Heart right ventricle (tissue), 16 donors: Measurements from ENCODE around the gene ISM2. TPM values are rescaled to one million over a fixed set of nuclear protein-coding genes. Genes with fewer than 3 reads are reported as not detected.
A peak's percentile ranks its signal among the peaks of the same experiment; 100 is the strongest.
"Not testable (repeated sequence)": the region's sequence is repeated elsewhere in the genome, so short reads cannot be mapped to it uniquely, and the experiment has no call there.

Experiments
- ATAC-seq, 8 donors: fragments of 200-7000 bp; cut with Tn5 transposase; one replicate each; pipeline ENCODE4 v1.9.1; 2020; ENCODE audit warnings: mild to moderate bottlenecking in 8 of 8, moderate library complexity in 8 of 8, moderate number of reproducible peaks in 1 of 8
- DNase-seq, 2 donors: peaks; one replicate each; pipeline ENCODE4 v3.0.0-alpha.2; 2020
- H3K27ac ChIP-seq, 10 donors: fragments of 200-600 bp; sonication (generic) in 2 of 10; one replicate each; pipeline versions ENCODE4 v1.5.0 to v1.8.0; 2020 to 2022; ENCODE audit warnings: mild to moderate bottlenecking in 3 of 10
- H3K27me3 ChIP-seq, 7 donors: fragments of 200-600 bp; one replicate each; pipeline ENCODE4 v1.8.0; 2021 to 2022; ENCODE audit warnings: mild to moderate bottlenecking in 2 of 7
- H3K36me3 ChIP-seq, 9 donors: fragments of 200-600 bp; sonication (generic) in 1 of 9; one replicate each; pipeline versions ENCODE4 v1.5.0 to v1.8.0; 2020 to 2022; ENCODE audit warnings: mild to moderate bottlenecking in 2 of 9
- H3K4me1 ChIP-seq, 9 donors: fragments of 200-600 bp; sonication (generic) in 1 of 9; one replicate each; pipeline versions ENCODE4 v1.5.0 to v1.8.0; 2020 to 2022; ENCODE audit warnings: mild to moderate bottlenecking in 4 of 9
- H3K4me3 ChIP-seq, 10 donors: fragments of 200-600 bp; sonication (generic) in 2 of 10; one replicate each; pipeline versions ENCODE4 v1.5.0 to v1.8.0; 2020 to 2022; ENCODE audit warnings: mild to moderate bottlenecking in 7 of 10, moderate library complexity in 2 of 10
- H3K9me3 ChIP-seq, 11 donors: fragments of 200-600 bp in 10 of 11; sonication (generic) in 2 of 11; one replicate each; pipeline versions ENCODE4 v1.5.0 to v1.8.0; 2013 to 2022; ENCODE audit warnings: mild to moderate bottlenecking in 2 of 11, control low read depth in 1 of 11, moderate library complexity in 1 of 11
- CTCF ChIP-seq, 9 donors: fragments of 200-600 bp; sonication (generic) in 2 of 9; IDR thresholded peaks; one replicate each; pipeline versions ENCODE4 v1.5.0 to v1.8.0; 2021 to 2022; ENCODE audit warnings: antibody characterized with exemption in 9 of 9, mild to moderate bottlenecking in 5 of 9, moderate library complexity in 1 of 9
- WGBS, 2 donors: extraction: QIAGEN DNeasy Blood & Tissue Kit; methylation state at CpG; one replicate each; pipeline ENCODE4 v1.1.7; 2013; ENCODE audit warnings: inconsistent platforms in 1 of 2; 5-methylcytosine and 5-hydroxymethylcytosine counted together
- intact Hi-C, 10 donors: fragments of 100-400 bp; cut with DNase I; formaldehyde crosslinking; loops; one replicate each; pipeline versions ENCODE4 v1.11.1 to v1.14.2; 2022
- polyA plus RNA-seq, 2 donors: library from polyadenylated mRNA; stranded (reverse); fragments of 200-250 nt; gene quantifications; one replicate each; pipeline ENCODE4 v1.2.3, GENCODE V29; 2013
- total RNA-seq, 10 donors: library from RNA; stranded (reverse); fragmentation: NEBNext Ultra II Directional in 3 of 10; extraction: Animal tissue kit (Norgen Biotek cat#: 25700) in 3 of 10; gene quantifications; one replicate each; pipeline versions ENCODE4 v1.2.1 to v1.2.4, GENCODE V29; 2021 to 2023
- donor health status: Arrhythmogenic right ventricular cardiomyopathy.
- donor health status: ischemic (EF 13 %, LVEDD 7.1; RV severe dilation, severe dysfunction).
- donor health status: healthy with polysubstance abuse.
- donor health status: DM: no; HTN: yes; CAD: no.
- donor health status: DM: no; HTN: no; CAD: no.
- donor health status: ischemic (EF 25% LVEDD 6.9; RV normal size, moderate dysfunction).
- donor health status: ischemic (EF 25% LVEDD 5.7; RV mildly dilated, moderate dysfunction).
- donor health status: healthy.
- donor health status: DM: yes; HTN: yes; CAD: no.
- donor health status: Ischemic cardiomyopathy.
- donor health status: ischemic (EF 35%, LVEDD 5.7; RV mildly dilated, moderate dysfunction).
- donor health status: nonischemic (EF 11% LVEDD 7.7; RV severe dilation, severe dysfunction).
- donor health status: DM: yes; HTN: yes; CAD: no.
- donor health status: PGD.
- donor health status: ischemic (EF 29% LVEDD 5.4; RV normal size, mild dysfunction).
- donor health status: nonischemic (EF 23%, LVEDD 6.1; RV moderate dilation, normal function).

Gene ISM2
- total and polyA plus RNA-seq, 12 donors, result not detected

GRCh38 chr14:77543637-77544334, 45.2 kb upstream of the ISM2 start:
- Histone ChIP-seq H3K9me3 (no peaks in the 10 kb centered on the region), H3K27ac (peak overlapping the region in 3 of 10 donors; percentile 27 to 73 (median 53)), H3K27me3 (no peaks in the 10 kb centered on the region), H3K36me3 (peaks cover 0 to 55% (median 10%) of the 10 kb centered on the region in 9 donors), H3K4me3 (no peak overlapping the region), H3K4me1 (peaks cover 0 to 32% (median 15%) of the 10 kb centered on the region in 9 donors)
- DNase-seq (no peak), ATAC-seq (no peak)
- intact Hi-C loops, result loop anchor here in 4 of 10 donors (10.0 kb wide), 4 partner anchors 79 to 389 kb away; partner anchors contain the start of genes AHSA1 (in 1 of the 4) and VIPAS39 (in 1 of the 4)
- no peak for TF ChIP-seq CTCF (IDR thresholded peaks at IDR 0.05)
- 92 to 99% methylated on average over 3 of the region's 3 CpGs for WGBS, 2 donors

- 73 to 74% methylated on average over 5 of the region's 5 CpGs for WGBS, 2 donors
- intact Hi-C loops, result loop anchor here in 4 of 10 donors (10.0 kb wide), 4 partner anchors 78 to 388 kb away; partner anchors contain the start of genes AHSA1 (in 1 of the 4) and VIPAS39 (in 1 of the 4)
- H3K4me1 ChIP-seq, result peaks cover 0 to 32% (median 15%) of the 10 kb centered on the region in 9 donors
- peaks cover 0 to 53% (median 4%) of the 10 kb centered on the region in 9 donors for H3K36me3 ChIP-seq
- peak overlapping the region in 7 of 10 donors; percentile 27 to 73 (median 39) for H3K27ac ChIP-seq
- H3K27me3 ChIP-seq, result no peaks in the 10 kb centered on the region
- ATAC-seq (no peak), DNase-seq (no peak)
- no peaks in the 10 kb centered on the region for H3K9me3 ChIP-seq
- no peak for TF ChIP-seq CTCF (IDR thresholded peaks at IDR 0.05)
- no peak overlapping the region for H3K4me3 ChIP-seq
These were observed 44.6 kb upstream of the ISM2 start for GRCh38 chr14:77543240-77543551.

GRCh38 chr14:77542421-77543239, 44.0 kb upstream of the ISM2 start:
- H3K9me3 ChIP-seq, result no peaks in the 10 kb centered on the region
- peak overlapping the region in 7 of 10 donors; percentile 27 to 73 (median 46) for H3K27ac ChIP-seq
- peaks cover 0 to 34% (median 15%) of the 10 kb centered on the region in 9 donors for H3K4me1 ChIP-seq
- intact Hi-C loops, result loop anchor here in 4 of 10 donors (10.0 kb wide), 4 partner anchors 78 to 388 kb away; partner anchors contain the start of genes AHSA1 (in 1 of the 4) and VIPAS39 (in 1 of the 4)
- H3K27me3 ChIP-seq, result no peaks in the 10 kb centered on the region
- no peak for TF ChIP-seq CTCF (IDR thresholded peaks at IDR 0.05)
- 65 to 71% methylated on average over 11 of the region's 11 CpGs for WGBS, 2 donors
- H3K36me3 ChIP-seq, result peaks cover 0 to 49% (median 4%) of the 10 kb centered on the region in 9 donors
- no peak for DNase-seq
- no peak overlapping the region for H3K4me3 ChIP-seq
- ATAC-seq, result peak in 7 of 8 donors; percentile 49 to 72 (median 67)

GRCh38 chr14:77541905-77542304, 43.3 kb upstream of the ISM2 start:
- Histone ChIP-seq H3K36me3 (peaks cover 0 to 42% (median 0%) of the 10 kb centered on the region in 9 donors), H3K27me3 (no peaks in the 10 kb centered on the region), H3K4me1 (peaks cover 0 to 34% (median 15%) of the 10 kb centered on the region in 9 donors), H3K9me3 (no peaks in the 10 kb centered on the region), H3K4me3 (no peak overlapping the region), H3K27ac (peak overlapping the region in 4 of 10 donors; percentile 46 to 73 (median 62))
- no peak for TF ChIP-seq CTCF (IDR thresholded peaks at IDR 0.05)
- intact Hi-C loops, result loop anchor here in 4 of 10 donors (10.0 kb wide), 4 partner anchors 77 to 387 kb away; partner anchors contain the start of genes AHSA1 (in 1 of the 4) and VIPAS39 (in 1 of the 4)
- WGBS, 2 donors, result 86 to 90% methylated on average over 4 of the region's 4 CpGs
- ATAC-seq (no peak), DNase-seq (no peak)

GRCh38 chr14:77536951-77537350, 38.3 kb upstream of the ISM2 start:
- H3K9me3 ChIP-seq, H3K27ac ChIP-seq, H3K4me3 ChIP-seq, intact Hi-C loops, H3K27me3 ChIP-seq, ATAC-seq, DNase-seq: not testable (repeated sequence)
- WGBS, 2 donors, result 93 to 97% methylated on average over 5 of the region's 5 CpGs
- Histone ChIP-seq H3K4me1 (peaks cover 0 to 12% (median 0%) of the 10 kb centered on the region in 9 donors), H3K36me3 (peaks cover 0 to 35% (median 0%) of the 10 kb centered on the region in 9 donors)
